ENCODE results near the gene MMP3.

GRCh38 chr11:102793677-102794290, 49.6 kb downstream of the MMP3 start:
- TF ChIP-seq, protein P1, sequence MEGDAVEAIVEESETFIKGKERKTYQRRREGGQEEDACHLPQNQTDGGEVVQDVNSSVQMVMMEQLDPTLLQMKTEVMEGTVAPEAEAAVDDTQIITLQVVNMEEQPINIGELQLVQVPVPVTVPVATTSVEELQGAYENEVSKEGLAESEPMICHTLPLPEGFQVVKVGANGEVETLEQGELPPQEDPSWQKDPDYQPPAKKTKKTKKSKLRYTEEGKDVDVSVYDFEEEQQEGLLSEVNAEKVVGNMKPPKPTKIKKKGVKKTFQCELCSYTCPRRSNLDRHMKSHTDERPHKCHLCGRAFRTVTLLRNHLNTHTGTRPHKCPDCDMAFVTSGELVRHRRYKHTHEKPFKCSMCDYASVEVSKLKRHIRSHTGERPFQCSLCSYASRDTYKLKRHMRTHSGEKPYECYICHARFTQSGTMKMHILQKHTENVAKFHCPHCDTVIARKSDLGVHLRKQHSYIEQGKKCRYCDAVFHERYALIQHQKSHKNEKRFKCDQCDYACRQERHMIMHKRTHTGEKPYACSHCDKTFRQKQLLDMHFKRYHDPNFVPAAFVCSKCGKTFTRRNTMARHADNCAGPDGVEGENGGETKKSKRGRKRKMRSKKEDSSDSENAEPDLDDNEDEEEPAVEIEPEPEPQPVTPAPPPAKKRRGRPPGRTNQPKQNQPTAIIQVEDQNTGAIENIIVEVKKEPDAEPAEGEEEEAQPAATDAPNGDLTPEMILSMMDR (IDR thresholded peaks at IDR 0.05) = no peak
- TF ChIP-seq POLR2A (IDR thresholded peaks at IDR 0.05) = no peak
